NT2/D1 (cell line): ENCODE measurements around the gene ZFP62.

Experiments
- YY1 ChIP-seq: IDR thresholded peaks from 2 replicates; pipeline ENCODE4 v1.6.1; 2011; ENCODE audit not compliant: insufficient read length, insufficient read depth
- ZNF274 ChIP-seq: IDR thresholded peaks from 2 replicates; pipeline ENCODE4 v1.6.1; 2011; ENCODE audit warnings: mild to moderate bottlenecking, low read depth, low read length

GRCh38 chr5:180807046-180807445, 54.0 kb downstream of the ZFP62 start:
- no peak for TF ChIP-seq YY1
- no peak for TF ChIP-seq ZNF274
